A549 treated with RU486 at 1 μM for 4 hours (cell line): Measurements from ENCODE around the gene NUCB1. TPM values are rescaled to one million over a fixed set of nuclear protein-coding genes. Genes with fewer than 3 reads are reported as not detected.

Experiments used
- total RNA-seq: library from RNA; stranded (reverse); fragments of 200-300 nt; extraction: Qiagen RNA extraction; gene quantifications from 5 replicates; pipeline ENCODE4 v1.2.3, GENCODE V29; 2022; ENCODE audit warnings: low read depth

NUCB1 gene
- total RNA-seq = 180 to 229 TPM (median 200 TPM) in 5 replicates

DNA sequence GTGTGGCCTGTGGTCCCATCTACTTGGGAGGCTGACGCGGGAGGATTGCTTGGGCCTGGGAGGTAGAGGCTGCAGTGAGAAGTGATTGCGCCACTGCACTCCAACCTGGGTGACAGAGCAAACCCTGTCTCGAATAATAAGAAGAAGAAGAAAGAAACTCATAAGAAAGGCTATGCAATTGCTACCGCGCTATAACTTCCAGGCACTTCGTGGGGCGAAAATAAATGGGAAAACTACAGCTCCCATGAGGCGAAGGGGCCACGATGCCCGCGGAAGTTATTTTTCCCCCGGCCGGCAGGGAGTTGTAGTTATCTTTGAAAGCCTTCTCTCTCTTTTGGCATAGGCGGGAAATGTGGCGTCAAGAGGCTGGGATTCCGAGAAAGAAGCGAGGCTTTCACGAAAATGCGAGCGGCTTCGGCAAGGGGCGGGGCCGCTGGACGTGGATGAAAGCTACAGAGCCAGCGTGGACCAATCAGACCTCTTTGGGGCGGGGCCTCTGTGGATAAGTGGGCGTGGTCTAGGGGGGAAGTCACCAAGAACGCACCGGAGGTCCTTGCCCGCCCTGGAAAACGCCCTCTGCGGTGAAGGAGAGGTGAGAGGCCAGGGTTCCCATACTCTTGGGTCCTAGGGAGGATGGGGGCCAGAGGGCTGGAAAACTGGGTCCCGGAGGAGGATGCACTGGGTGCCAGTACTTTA is at the start of gene NUCB1:
TSS of gene NUCB1 (plus strand) at position 532 of the 696 bp plus-strand sequence. CDS start 485 bp downstream, outside the sequence.

DNA sequence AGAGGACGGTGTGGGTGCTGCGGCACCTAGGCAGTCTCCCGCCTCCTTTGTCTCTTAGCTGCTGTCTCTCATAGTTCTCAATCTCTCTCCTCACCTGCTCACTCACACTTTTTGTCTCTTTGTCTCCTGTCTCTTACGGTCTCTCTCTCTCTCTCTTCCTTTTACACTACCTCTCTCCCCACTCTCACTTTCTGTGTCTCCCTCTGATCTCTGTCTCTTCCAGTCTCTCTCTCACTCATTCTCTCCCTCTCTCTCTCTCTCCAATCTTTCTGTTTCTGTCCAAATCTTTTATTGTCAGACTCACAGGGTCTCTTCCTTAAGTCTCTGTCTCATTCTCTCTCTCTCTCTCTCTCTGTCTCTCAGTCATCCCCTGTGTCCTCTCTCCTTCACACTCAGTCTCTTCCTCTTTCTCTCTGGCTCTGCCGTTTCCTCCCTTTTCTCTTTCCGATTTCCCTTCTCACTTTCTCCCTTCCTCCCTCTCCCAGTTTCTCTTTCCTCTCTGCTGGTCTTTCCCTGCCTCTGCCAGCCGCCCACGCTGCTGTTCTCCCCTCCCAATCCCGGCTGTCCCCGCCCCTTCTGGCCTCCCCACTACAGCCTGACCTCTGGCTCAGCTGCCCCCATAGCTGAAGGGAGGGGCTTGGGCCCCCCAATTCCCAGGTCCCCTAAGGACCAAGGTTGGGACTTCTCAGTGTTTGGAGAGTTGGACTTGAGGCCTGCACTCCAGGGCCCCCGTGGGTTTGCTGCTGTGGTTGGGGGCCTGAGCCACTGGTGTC is 31.8 kb upstream of the NUCB1 start, which contains the start of gene PLEKHA4:
TSS of gene PLEKHA4 (minus strand) at position 504 of the 773 bp plus-strand sequence. CDS start 997 bp downstream, outside the sequence.

DNA sequence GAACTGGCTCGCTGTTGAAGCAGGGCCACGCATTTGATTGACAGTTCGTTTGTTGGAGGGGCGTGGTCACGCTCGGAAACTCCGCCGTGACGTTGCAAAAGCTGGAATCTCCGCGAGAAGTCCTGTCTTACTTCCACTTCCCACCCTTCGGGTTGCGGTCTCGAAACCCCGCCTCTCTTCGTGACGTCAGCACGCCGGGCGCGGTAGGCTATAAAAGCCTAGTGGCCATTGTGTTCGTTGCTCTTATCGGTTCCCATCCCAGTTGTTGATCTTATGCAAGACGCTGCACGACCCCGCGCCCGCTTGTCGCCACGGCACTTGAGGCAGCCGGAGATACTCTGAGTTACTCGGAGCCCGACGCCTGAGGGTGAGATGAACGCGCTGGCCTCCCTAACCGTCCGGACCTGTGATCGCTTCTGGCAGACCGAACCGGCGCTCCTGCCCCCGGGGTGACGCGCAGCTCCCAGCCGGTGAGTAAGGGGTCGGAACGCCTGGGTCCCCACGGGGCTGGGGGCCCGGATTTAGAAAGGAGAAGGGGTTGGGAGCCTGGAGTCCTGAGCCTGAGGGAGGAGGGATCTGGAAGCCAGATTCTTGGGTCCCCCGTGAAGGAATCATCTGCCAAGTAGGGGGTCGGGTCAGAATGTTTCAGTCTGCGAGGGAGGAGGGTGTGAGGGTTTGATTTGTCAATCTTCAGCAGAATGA is 27.8 kb upstream of the NUCB1 start, which contains the start of gene PPP1R15A:
TSS of gene PPP1R15A (plus strand) at position 240 of the 702 bp plus-strand sequence. CDS start 813 bp downstream, outside the sequence.

DNA sequence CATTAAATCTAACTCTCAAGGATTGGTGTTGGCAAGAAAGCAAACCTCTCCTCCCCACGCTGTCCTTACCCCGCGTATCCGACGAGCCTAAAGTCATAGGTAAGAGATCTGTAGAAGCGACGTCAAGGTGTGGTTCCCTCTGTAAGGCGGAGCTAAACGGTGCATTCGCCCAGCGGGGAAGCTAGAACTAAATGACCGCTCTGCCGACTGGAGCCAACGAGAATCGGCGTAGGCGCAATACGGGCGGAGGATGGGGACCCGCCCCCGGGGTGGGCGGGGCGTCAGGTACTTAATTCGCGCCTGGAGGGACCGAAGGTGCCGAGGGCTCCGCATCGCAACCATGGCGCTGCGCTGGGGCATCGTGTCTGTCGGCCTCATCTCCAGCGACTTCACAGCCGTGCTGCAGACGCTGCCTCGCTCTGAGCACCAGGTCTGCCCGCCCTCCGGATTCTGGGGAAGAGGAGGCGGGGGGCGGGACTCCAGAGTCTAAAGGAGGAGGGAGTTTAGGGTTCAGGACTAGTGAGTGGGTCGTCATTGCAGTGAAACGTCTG is 33.3 kb downstream of the NUCB1 start, which contains the start of gene DHDH:
TSS of gene DHDH (plus strand) at position 318 of the 551 bp plus-strand sequence. CDS start at position 341, 23 bp downstream.

DNA sequence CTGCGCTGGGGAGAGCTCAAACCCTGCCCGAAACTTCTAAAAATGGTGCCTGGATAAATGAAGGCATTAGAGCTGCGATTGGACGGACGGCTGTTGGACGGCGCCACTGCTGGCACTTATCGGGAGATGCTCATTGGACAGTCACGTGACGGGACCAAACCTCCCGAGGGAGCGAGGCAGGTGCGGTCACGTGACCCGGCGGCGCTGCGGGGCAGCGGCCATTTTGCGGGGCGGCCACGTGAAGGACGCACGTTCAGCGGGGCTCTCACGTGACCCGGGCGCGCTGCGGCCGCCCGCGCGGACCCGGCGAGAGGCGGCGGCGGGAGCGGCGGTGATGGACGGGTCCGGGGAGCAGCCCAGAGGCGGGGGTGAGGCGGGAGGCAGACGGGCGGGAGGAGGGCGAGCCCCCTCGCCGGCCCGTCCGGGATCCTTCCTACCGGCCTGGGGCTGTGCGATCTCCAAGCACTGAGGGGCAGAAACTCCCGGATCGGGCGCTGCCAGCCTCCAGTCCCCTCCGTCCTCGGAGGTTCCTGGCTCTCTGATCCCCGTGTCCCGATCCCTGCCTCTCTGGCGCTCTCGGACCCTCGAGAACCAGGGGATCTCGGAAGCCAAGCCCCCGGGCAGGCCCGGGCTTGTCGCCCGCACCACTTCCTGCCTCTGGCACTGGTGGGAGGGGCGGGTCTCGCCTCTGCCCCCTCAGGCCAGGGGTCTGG is 54.6 kb downstream of the NUCB1 start, which contains the start of gene BAX:
TSS of gene BAX (plus strand) at position 281 of the 713 bp plus-strand sequence. CDS start at position 335, 54 bp downstream.

DNA sequence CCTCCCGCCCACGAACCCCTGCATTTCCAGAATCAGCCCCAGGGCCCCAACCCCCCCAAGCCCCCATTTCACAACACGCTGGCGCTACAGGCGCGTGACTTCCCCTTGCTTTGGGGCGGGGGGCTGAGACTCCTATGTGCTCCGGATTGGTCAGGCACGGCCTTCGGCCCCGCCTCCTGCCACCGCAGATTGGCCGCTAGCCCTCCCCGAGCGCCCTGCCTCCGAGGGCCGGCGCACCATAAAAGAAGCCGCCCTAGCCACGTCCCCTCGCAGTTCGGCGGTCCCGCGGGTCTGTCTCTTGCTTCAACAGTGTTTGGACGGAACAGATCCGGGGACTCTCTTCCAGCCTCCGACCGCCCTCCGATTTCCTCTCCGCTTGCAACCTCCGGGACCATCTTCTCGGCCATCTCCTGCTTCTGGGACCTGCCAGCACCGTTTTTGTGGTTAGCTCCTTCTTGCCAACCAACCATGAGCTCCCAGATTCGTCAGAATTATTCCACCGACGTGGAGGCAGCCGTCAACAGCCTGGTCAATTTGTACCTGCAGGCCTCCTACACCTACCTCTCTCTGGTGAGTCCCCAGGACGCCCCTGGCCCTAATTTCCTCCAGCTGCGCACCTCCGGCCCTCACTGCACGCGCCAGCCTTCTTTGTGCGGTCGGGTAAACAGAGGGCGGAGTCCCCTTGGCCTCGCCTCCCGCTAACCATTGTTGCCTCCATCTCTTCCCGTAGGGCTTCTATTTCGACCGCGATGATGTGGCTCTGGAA is 65.1 kb downstream of the NUCB1 start, which contains the start of gene FTL:
TSS of gene FTL (plus strand) at position 270 of the 766 bp plus-strand sequence. CDS start at position 469, 199 bp downstream.

Other genes with a start within 250 kb of the NUCB1 start
- gene NTN5, start 227.3 kb upstream of the NUCB1 start, total RNA-seq = 0.19 to 0.30 TPM (median 0.23 TPM) in 5 replicates
- gene FUT2, start 204.3 kb upstream of the NUCB1 start, total RNA-seq = not detected in 5 replicates
- gene MAMSTR, start 180.6 kb upstream of the NUCB1 start, total RNA-seq = 0.26 to 0.72 TPM (median 0.41 TPM) in 5 replicates
- gene RASIP1, start 159.7 kb upstream of the NUCB1 start, total RNA-seq = 0.29 to 0.75 TPM (median 0.46 TPM) in 5 replicates
- gene IZUMO1, start 153.4 kb upstream of the NUCB1 start, total RNA-seq = not detected in 5 replicates
- gene FUT1, start 147.7 kb upstream of the NUCB1 start, total RNA-seq = 0.06 to 0.13 TPM (median 0.07 TPM) in 5 replicates
- not detected in 5 replicates for gene FGF21, start 144.8 kb upstream of the NUCB1 start, total RNA-seq
- gene BCAT2, start 89.3 kb upstream of the NUCB1 start, total RNA-seq = 47.2 to 60.5 TPM (median 56.7 TPM) in 5 replicates
- 13.4 to 17.0 TPM (median 14.8 TPM) in 5 replicates for gene HSD17B14, start 63.8 kb upstream of the NUCB1 start, total RNA-seq
- gene PLEKHA4, start 31.7 kb upstream of the NUCB1 start, total RNA-seq = 1.5 to 3.0 TPM (median 2.4 TPM) in 5 replicates
- 98.8 to 159 TPM (median 116 TPM) in 5 replicates for gene PPP1R15A, start 27.9 kb upstream of the NUCB1 start, total RNA-seq
- gene TULP2, start 1.6 kb upstream of the NUCB1 start, total RNA-seq = not detected in 5 replicates
- gene DHDH, start 33.4 kb downstream of the NUCB1 start, total RNA-seq = 1.1 to 2.1 TPM (median 1.5 TPM) in 5 replicates
- gene BAX, start 54.6 kb downstream of the NUCB1 start, total RNA-seq = 272 to 404 TPM (median 350 TPM) in 5 replicates
- gene FTL, start 65.0 kb downstream of the NUCB1 start, total RNA-seq = 18,656 to 25,483 TPM (median 19,849 TPM) in 5 replicates
- gene GYS1, start 93.0 kb downstream of the NUCB1 start, total RNA-seq = 16.4 to 21.4 TPM (median 17.5 TPM) in 5 replicates
- 230 to 241 TPM (median 232 TPM) in 5 replicates for gene RUVBL2, start 93.6 kb downstream of the NUCB1 start, total RNA-seq
- not detected in 5 replicates for gene LHB, start 116.8 kb downstream of the NUCB1 start, total RNA-seq
- gene CGB3, start 124.0 kb downstream of the NUCB1 start, total RNA-seq = 0.38 TPM in 1 of 5 replicates, not detected in the others
- gene CGB2, start 131.6 kb downstream of the NUCB1 start, total RNA-seq = 0.54 to 0.67 TPM in 2 of 5 replicates, not detected in the others
- not detected in 5 replicates for gene CGB1, start 136.6 kb downstream of the NUCB1 start, total RNA-seq
- 0.90 to 1.4 TPM (median 1.1 TPM) in 5 replicates for gene CGB5, start 143.5 kb downstream of the NUCB1 start, total RNA-seq
- gene CGB8, start 148.8 kb downstream of the NUCB1 start, total RNA-seq = 3.3 to 5.1 TPM (median 4.0 TPM) in 5 replicates
- 0.16 to 0.82 TPM (median 0.61 TPM) in 5 replicates for gene CGB7, start 157.4 kb downstream of the NUCB1 start, total RNA-seq
- 0.17 to 0.65 TPM (median 0.29 TPM) in 5 replicates for gene NTF4, start 164.5 kb downstream of the NUCB1 start, total RNA-seq
- gene KCNA7, start 172.4 kb downstream of the NUCB1 start, total RNA-seq = not detected in 5 replicates
- 293 to 368 TPM (median 338 TPM) in 5 replicates for gene SNRNP70, start 185.1 kb downstream of the NUCB1 start, total RNA-seq
- gene LIN7B, start 214.1 kb downstream of the NUCB1 start, total RNA-seq = 3.7 to 7.7 TPM (median 5.3 TPM) in 5 replicates
- gene C19orf73, start 218.8 kb downstream of the NUCB1 start, total RNA-seq = 0.93 to 3.1 TPM (median 2.2 TPM) in 5 replicates
- gene PPFIA3, start 219.2 kb downstream of the NUCB1 start, total RNA-seq = 5.5 to 8.9 TPM (median 7.7 TPM) in 5 replicates